ENCODE measurements around the gene DGCR6. TPM values are rescaled to one million over a fixed set of nuclear protein-coding genes. Genes with fewer than 3 reads are reported as not detected.
"Not testable (repeated sequence)": the region's sequence is repeated elsewhere in the genome, so short reads cannot be mapped to it uniquely, and the experiment has no call there.

Gene DGCR6
- total RNA-seq, 1 experiment from 2014 or later = 1.8 TPM

DNA sequence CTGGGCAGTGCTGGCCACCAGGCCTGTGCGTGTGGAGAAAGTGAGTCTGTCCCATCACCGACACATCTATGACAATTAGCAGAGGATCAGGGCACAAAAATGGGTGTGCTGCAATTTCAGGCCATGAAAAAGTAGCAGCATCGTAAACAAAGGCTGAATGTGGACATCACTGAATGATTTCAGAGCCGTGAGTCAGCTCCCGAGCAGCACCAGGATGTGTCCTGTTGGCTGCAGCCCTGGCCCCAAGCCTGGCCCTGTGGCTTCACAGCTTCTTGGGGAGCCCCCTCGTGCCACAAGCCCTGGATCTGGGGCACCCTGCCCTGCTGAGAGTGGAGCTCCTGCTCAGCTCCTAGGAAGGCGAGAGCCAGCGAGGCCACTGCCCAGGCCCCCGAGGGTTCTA lies 9.4 kb downstream of the DGCR6 start:
- not testable (repeated sequence) for DNase-seq; H3K27ac ChIP-seq (ENCODE audit: insufficient read length, low read depth, low read length); H3K23me2 ChIP-seq (ENCODE audit: insufficient read length, low read depth, low read length, poor library complexity, severe bottlenecking); H3K14ac ChIP-seq (ENCODE audit: insufficient read depth, low read length); H2BK12ac ChIP-seq (ENCODE audit: insufficient read length, low read depth, low read length); H3K27me3 Mint-ChIP-seq (ENCODE audit: low read depth); H4K5ac ChIP-seq (ENCODE audit: insufficient read length, low read depth, low read length); H3K4ac ChIP-seq (ENCODE audit: low read depth, low read length); H3K79me2 ChIP-seq (ENCODE audit: insufficient read depth, low read length); H2BK15ac ChIP-seq (ENCODE audit: low read depth, low read length); H3K9me3 ChIP-seq (ENCODE audit: control insufficient read depth, low read depth, low read length); H4K8ac ChIP-seq (replicated peaks; ENCODE audit: insufficient read length, low read depth, low read length); H3K36me3 Mint-ChIP-seq (ENCODE audit: insufficient read depth in 1 of 3, low read depth in 3 of 3); H3K4me1 ChIP-seq (ENCODE audit: insufficient read depth, low read length); H3K9ac ChIP-seq (ENCODE audit: extremely low read depth, insufficient read length, low read length); H3K4me3 Mint-ChIP-seq; H2AFZ ChIP-seq (ENCODE audit: low read length); H3K27ac Mint-ChIP-seq; H2BK5ac ChIP-seq (ENCODE audit: insufficient read length, low read length); H4K91ac ChIP-seq (ENCODE audit: insufficient read length, low read depth, low read length); H2AK5ac ChIP-seq (ENCODE audit: insufficient read length, low read length); H2BK20ac ChIP-seq (ENCODE audit: low read depth, low read length, poor library complexity, severe bottlenecking); H3K56ac ChIP-seq (ENCODE audit: insufficient read length, low read depth, low read length); H3K4me2 ChIP-seq (ENCODE audit: insufficient read depth, insufficient read length, low read length); H3K23ac ChIP-seq (ENCODE audit: insufficient read length, low read depth, low read length); H3K18ac ChIP-seq (ENCODE audit: insufficient read length, low read depth, low read length); H2BK120ac ChIP-seq (ENCODE audit: low read depth, low read length, poor library complexity, severe bottlenecking); H3K27me3 ChIP-seq (ENCODE audit: insufficient read depth, low read length); H3T11ph ChIP-seq (ENCODE audit: low read length); H3K79me1 ChIP-seq (ENCODE audit: insufficient read depth, low read depth, low read length, poor library complexity, severe bottlenecking); H4K20me1 ChIP-seq (ENCODE audit: control insufficient read depth, insufficient read depth, insufficient read length); H3K4me1 Mint-ChIP-seq; H3K9me3 Mint-ChIP-seq
- no CpG with 5 or more reads among the region's 9 CpGs for WGBS (ENCODE audit: extremely low coverage, insufficient read length, low lambda C conversion rate)

DNA sequence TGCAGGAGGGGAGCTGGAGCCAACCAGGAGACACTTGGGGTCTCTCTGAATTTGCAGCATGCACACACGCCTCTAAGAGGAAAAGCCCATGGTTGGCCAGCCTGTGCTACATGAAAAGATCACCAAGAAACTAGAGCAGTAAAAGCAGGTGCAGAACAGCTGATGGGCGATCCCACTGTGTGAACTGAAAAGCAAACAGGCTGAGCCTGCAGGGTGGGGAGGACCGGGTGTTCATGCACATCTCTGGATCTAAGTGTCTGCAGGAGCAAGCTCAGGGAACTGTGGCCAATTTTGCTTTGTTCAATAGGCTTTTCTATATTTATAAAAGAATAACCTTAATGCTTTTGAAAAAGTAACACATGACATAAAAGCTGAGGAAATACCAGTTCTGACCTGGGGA lies 11.7 kb downstream of the DGCR6 start:
- not testable (repeated sequence) for H2BK5ac ChIP-seq (ENCODE audit: insufficient read length, low read length); H2AFZ ChIP-seq (ENCODE audit: low read length); H3K4me1 ChIP-seq (ENCODE audit: insufficient read depth, low read length); H3T11ph ChIP-seq (ENCODE audit: low read length); DNase-seq; H4K5ac ChIP-seq (ENCODE audit: insufficient read length, low read depth, low read length); H3K27ac Mint-ChIP-seq; H3K9me3 ChIP-seq (ENCODE audit: control insufficient read depth, low read depth, low read length); H3K18ac ChIP-seq (ENCODE audit: insufficient read length, low read depth, low read length); H2BK20ac ChIP-seq (ENCODE audit: low read depth, low read length, poor library complexity, severe bottlenecking); H3K9ac ChIP-seq (ENCODE audit: extremely low read depth, insufficient read length, low read length); H3K56ac ChIP-seq (ENCODE audit: insufficient read length, low read depth, low read length); H3K79me2 ChIP-seq (ENCODE audit: insufficient read depth, low read length); H3K79me1 ChIP-seq (ENCODE audit: insufficient read depth, low read depth, low read length, poor library complexity, severe bottlenecking); H4K20me1 ChIP-seq (ENCODE audit: control insufficient read depth, insufficient read depth, insufficient read length); H4K8ac ChIP-seq (replicated peaks; ENCODE audit: insufficient read length, low read depth, low read length); H3K9me3 Mint-ChIP-seq; H4K91ac ChIP-seq (ENCODE audit: insufficient read length, low read depth, low read length); H3K4me3 Mint-ChIP-seq; H3K23me2 ChIP-seq (ENCODE audit: insufficient read length, low read depth, low read length, poor library complexity, severe bottlenecking); H2AK5ac ChIP-seq (ENCODE audit: insufficient read length, low read length); H3K4me1 Mint-ChIP-seq; H3K23ac ChIP-seq (ENCODE audit: insufficient read length, low read depth, low read length); H3K27me3 Mint-ChIP-seq (ENCODE audit: low read depth); H3K27ac ChIP-seq (ENCODE audit: insufficient read length, low read depth, low read length); H3K27me3 ChIP-seq (ENCODE audit: insufficient read depth, low read length); H2BK120ac ChIP-seq (ENCODE audit: low read depth, low read length, poor library complexity, severe bottlenecking); H3K4ac ChIP-seq (ENCODE audit: low read depth, low read length); H3K4me2 ChIP-seq (ENCODE audit: insufficient read depth, insufficient read length, low read length); H2BK15ac ChIP-seq (ENCODE audit: low read depth, low read length); H3K14ac ChIP-seq (ENCODE audit: insufficient read depth, low read length); H2BK12ac ChIP-seq (ENCODE audit: insufficient read length, low read depth, low read length); H3K36me3 Mint-ChIP-seq (ENCODE audit: insufficient read depth in 1 of 3, low read depth in 3 of 3)
- no CpG with 5 or more reads among the region's 3 CpGs for WGBS (ENCODE audit: extremely low coverage, insufficient read length, low lambda C conversion rate)
